HG02885 (cell line): Measurements from ENCODE around the gene PLA2G3.
"Not testable (repeated sequence)": the region's sequence is repeated elsewhere in the genome, so short reads cannot be mapped to it uniquely, and the experiment has no call there.

Source experiments
- ATAC-seq: cut with Tn5 transposase; IDR thresholded peaks from one replicate; pipeline ENCODE4 v1.9.1; 2021; ENCODE audit warnings: mild to moderate bottlenecking; ENCODE audit not compliant: unreplicated experiment, poor library complexity

The PLA2G3 gene

GRCh38 chr22:31139866-31140716 lies at the start of gene PLA2G3:
Gene PLA2G3 (minus strand): TSS chr22:31140508. CDS start chr22:31140354, 154 bp downstream.
- ATAC-seq = no peak

- no peak for ATAC-seq
Observed at GRCh38 chr22:31187627-31188026, 47.3 kb upstream of the PLA2G3 start.

DNA sequence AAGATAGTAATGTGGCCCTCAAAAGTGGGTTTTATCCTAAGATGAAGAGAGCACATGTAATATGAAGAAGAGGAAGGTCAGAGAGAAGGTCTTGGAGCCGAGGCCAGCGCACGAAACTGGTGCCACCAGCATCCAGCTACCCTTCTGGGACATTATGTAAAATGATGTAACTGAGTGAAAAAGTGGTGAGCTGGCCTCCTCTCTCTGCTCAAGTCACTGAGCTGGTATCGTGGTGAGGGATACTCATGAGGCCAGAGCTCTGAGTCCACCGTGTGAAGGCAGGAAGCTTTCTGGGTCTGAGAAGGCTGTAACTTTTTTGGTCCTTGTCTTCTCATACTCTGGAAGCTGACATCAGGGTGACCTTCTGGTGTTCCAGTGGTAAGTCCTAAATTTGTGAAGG lies 44.7 kb upstream of the PLA2G3 start:
- ATAC-seq = no peak

DNA sequence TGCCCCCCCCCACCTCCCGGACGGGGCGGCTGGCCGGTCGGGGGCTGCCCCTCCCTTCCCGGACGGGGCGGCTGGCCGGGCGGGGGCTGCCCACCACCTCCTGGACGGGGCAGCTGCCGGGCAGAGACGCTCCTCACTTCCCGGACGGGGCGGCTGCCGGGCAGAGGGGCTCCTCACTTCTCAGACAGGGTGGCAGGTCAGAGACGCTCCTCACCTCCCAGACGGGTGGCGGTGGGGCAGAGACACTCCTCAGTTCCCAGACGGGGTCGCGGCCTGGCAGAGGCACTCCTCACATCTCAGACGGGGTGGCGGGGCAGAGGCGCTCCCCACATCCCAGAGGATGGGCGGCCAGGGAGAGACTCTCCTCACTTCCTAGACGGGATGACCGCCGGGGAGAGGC lies 43.7 kb upstream of the PLA2G3 start:
- no peak for ATAC-seq

DNA sequence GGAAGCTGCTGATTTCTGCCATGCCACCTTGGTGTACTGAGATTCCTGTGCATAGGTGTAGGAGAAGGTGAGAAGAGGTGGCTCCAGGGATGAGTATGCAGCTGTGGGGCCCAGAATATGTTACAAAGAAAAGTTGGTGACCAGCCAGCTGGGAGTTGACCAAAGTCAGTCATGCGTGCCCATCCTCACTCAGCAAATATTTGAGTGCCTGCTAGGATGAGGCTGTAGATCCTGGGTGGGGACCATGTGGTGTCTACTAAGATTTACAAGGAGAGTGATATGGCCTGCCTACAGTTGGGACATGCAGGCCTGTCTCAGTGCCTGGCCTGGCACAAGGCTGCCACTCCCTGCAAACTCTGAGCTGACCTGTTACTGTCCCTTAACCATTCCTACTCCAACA lies 39.0 kb upstream of the PLA2G3 start:
- no peak for ATAC-seq

DNA sequence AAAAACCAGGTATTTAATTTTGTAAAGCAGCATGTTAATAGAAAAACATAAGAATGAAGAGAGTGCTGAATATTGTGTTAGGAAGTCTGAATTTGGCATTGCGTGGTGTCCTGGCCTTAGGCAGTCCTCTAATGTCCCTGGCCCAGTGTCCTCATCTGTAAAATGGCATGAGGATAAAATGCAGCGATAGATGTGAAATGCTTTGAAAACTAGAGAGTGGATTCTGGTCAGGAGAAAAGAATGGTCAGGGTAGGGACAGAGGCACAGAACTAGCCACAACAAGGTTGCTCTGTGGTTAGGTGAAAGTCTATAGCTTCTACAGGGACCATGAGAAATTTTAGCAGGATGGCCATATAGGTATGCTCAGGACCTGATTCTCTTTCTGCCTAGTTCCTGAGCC lies 38.6 kb upstream of the PLA2G3 start:
- no peak for ATAC-seq

GRCh38 chr22:31177420-31178162 lies 37.3 kb upstream of the PLA2G3 start:
- ATAC-seq = no peak

GRCh38 chr22:31176923-31177322 lies 36.6 kb upstream of the PLA2G3 start:
- ATAC-seq = no peak

GRCh38 chr22:31173386-31174145 lies 33.3 kb upstream of the PLA2G3 start:
- ATAC-seq = no peak

DNA sequence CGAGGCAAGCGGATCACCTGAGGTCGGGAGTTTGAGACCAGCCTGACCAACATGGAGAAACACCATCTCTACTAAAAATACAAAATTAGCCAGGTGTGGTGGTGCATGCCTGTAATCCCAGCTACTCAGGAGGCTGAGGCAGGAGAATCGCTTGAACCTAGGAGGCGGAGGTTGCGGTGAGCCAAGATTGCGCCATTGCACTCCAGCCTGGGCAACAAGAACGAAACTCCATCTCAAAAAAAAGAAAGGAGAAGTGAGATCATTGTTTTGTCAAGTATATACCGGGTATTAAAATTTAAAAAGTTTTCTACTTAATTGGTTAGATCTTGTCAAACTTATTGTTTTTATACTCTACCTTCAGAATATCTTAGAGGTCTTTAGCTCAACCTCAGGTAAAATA lies 31.4 kb upstream of the PLA2G3 start:
- ATAC-seq = not testable (repeated sequence)

- ATAC-seq = no peak
Observed at GRCh38 chr22:31170971-31171370, 30.7 kb upstream of the PLA2G3 start.

DNA sequence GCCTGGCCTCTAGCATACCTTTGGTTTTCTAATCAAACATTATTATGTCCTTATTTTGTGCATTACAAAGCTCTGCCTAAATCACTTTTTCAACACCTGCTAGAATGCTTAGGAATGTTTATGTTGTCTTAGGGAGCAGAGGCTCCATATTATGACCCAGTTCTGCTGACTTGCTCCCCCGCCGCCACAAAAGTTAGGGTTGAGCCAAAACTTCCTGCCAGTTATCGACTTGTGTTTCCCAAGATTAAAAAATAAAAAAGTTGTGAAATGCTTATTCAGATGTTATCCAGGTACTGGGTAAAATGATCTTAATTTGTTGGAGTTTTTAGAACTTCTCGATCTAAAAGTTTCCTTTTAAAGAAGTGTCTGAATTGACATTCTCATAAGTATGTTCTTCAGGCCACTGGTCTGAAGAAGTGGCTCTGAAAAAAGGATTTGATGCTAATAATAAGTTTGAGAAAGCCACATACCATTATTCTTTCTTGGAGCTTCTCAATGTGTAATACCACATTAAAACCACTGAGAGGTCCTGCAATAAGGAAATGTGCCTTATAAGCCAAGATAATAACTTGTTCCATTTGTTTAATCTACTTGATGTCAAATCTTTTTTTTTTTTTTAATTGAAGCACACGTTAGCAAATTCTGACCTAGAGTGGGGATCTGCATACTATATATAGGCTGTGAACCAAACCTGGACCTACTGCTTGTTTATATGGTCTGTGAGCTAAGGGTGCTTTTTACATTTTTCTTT lies 21.9 kb upstream of the PLA2G3 start:
- ATAC-seq = no peak

- ATAC-seq = no peak
Observed at GRCh38 chr22:31161386-31161785, 21.1 kb upstream of the PLA2G3 start.

DNA sequence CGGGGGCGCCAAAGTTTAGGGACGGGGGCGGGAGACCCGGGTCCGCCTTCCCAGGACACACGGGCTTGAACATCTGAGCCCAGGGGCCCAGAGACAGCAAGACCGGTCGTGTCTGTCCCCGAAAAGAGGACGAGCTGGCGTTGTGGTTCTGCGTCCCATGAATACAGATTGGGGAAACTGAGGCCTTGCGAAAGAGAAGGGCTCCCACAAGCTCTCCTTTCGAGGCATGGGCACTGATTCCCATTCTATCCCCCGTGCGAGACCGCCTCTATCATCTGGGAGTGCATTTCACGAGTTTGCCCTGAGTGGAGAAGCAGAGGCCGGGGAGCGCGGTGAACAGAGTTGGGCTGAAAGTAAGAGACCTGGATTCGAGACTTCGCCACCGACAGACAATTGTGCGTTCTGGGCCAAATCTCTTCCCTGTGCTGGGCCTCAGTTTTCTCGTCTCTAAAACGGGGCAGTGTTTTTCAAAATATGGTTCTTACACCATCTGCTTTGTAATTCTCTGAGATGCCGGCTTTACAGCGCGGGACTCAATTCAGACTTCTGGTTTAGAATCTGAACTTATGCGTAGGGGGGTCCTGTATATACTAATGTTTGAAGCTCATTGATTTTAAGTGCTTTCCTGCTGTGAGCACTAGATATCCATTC lies 20.1 kb upstream of the PLA2G3 start:
- peak; percentile 22 for ATAC-seq

GRCh38 chr22:31155422-31155821 lies 15.1 kb upstream of the PLA2G3 start:
- no peak for ATAC-seq

- ATAC-seq = no peak
Observed at GRCh38 chr22:31154975-31155374, 14.7 kb upstream of the PLA2G3 start.

DNA sequence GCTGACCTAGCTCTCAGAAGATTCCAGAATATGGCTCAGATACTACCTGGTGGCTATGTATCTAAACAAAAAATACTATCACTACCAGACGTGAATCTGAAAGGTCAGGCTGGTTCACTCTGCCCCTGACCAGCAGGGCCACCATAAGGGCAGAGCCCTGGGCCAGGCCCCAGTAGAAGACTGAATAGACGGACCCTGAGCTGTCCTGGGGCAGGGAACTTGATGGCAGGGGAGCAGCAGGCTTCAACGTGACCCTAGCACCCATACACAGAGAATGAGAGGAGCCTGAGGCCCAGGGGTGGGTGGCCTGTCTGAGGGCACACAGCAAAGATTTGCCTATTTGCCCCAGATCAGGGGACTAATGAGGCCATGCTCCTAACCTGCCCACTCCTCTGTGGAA lies 13.0 kb upstream of the PLA2G3 start:
- ATAC-seq = no peak

GRCh38 chr22:31151872-31152271 lies 11.6 kb upstream of the PLA2G3 start:
- no peak for ATAC-seq

DNA sequence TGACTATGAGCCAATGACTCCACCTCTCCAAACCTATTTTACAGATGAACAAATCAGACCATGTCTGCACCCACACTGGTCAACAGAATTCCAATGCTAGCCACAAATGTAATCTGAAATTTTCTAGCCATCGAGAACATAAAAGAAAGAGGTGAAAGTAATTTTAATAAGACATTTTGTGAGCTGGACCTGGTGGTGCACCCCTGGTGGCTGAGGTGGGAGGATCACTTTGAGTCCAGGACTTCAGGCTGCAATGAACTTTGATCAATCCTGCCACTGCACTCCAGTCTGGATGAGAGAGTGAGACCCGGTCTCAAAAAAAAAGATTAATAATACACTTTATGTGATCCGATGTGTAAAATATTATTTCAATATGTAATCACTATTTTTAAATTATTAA lies 10.3 kb upstream of the PLA2G3 start:
- ATAC-seq = no peak
